ENCODE data around the gene SLN. TPM values are rescaled to one million over a fixed set of nuclear protein-coding genes. Genes with fewer than 3 reads are reported as not detected.

Gene SLN
- total RNA-seq, 1 donor from 2014 or later = not detected

GRCh38 chr11:107682171-107682570 is 29.7 kb downstream of the SLN start:
- no peak for DNase-seq (ENCODE audit: low spot score in 2 of 2)
- H3K4me1 ChIP-seq = no peaks in the 10 kb centered on the region
- H3K9me3 ChIP-seq = no peaks in the 10 kb centered on the region
- no peaks in the 10 kb centered on the region for H3K36me3 ChIP-seq
- no peaks in the 10 kb centered on the region for H3K27me3 ChIP-seq
- TF ChIP-seq CTCF (IDR thresholded peaks at IDR 0.05) = no peak
- intact Hi-C loops (cut with DNase I) = no loop called here
- H3K27ac ChIP-seq = no peak overlapping the region
- no peak overlapping the region for H3K4me3 ChIP-seq

DNA sequence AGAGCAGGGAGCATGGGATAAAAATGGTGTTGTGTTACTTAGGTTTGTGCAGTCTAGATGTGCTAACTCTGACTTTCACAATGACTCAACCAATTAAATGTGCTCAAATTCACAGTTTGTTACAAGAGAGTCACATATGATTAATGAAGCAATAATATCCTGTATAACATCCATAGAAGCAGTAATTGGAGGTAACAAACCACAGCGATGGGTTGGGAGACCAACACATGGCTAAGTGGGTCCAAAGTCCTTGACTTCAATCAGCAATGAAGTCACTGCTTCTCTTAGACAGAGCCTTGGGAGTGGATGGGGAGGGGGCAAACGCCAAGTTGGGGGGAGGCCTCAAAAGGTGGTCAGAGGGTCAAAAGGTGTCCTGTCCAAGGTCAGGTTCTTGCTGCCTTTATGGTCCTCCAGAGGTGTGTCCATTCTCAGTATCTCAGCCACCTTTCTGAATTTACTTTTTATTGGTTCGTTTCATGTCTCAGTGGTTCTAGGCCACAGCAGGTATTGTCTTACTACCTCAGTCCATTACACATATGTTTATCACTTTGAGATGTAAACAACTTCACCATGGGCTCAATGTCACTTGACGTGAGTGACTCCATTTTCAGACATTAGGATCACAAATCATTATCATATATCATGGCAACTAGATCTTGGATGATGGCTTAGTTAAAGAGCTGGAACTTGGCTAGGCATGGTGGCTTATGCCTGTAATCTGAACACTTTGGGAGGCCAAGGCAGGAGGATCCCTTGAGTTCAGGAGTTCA is 32.4 kb downstream of the SLN start:
- Histone ChIP-seq H3K27me3 (no peaks in the 10 kb centered on the region), H3K9me3 (no peaks in the 10 kb centered on the region), H3K4me3 (no peak overlapping the region), H3K4me1 (no peaks in the 10 kb centered on the region), H3K27ac (no peak overlapping the region), H3K36me3 (no peaks in the 10 kb centered on the region)
- intact Hi-C loops (cut with DNase I) = no loop called here
- DNase-seq (ENCODE audit: low spot score in 2 of 2) = no peak
- no peak for TF ChIP-seq CTCF (IDR thresholded peaks at IDR 0.05)

GRCh38 chr11:107678632-107678971 is 33.3 kb downstream of the SLN start:
- TF ChIP-seq CTCF (IDR thresholded peaks at IDR 0.05) = no peak
- intact Hi-C loops (cut with DNase I) = no loop called here
- H3K4me3 ChIP-seq = no peak overlapping the region
- no peaks in the 10 kb centered on the region for H3K9me3 ChIP-seq
- no peaks in the 10 kb centered on the region for H3K4me1 ChIP-seq
- no peaks in the 10 kb centered on the region for H3K27me3 ChIP-seq
- H3K27ac ChIP-seq = no peak overlapping the region
- no peaks in the 10 kb centered on the region for H3K36me3 ChIP-seq
- DNase-seq (ENCODE audit: low spot score in 2 of 2) = no peak

DNA sequence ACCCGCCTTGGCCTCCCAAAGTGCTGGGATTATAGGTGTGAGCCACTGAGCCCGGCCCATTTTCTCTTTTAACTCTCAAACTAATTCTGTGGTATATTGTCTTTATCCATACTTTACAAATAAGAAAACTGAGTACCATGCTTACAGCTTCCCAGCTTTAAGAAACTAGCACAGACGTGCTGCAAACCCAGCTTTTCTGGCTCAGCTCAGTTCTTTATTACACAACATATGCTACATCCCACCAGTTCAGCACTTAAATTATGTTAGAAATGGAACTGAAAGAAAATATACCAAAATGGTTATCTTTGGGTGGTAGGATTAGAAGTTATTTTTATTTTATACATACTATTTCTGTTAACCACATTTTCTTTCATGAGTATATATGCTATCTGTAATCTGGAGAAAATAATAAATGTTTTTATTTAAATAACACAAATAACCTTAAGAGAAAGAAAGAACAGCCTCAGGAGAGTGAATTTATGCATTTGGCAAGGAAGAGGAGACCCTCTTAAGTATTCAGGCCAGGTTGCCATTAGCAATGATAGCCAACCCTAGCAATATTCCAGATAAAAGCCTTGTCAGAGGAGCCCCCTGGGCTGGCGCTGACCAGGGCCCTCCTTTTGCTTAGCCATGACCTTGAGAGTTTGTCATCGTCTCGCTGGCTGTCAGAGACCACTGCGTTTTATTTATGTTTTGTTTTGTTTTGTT is 33.8 kb downstream of the SLN start:
- H3K27ac ChIP-seq = no peak overlapping the region
- H3K27me3 ChIP-seq = no peaks in the 10 kb centered on the region
- no peak for DNase-seq (ENCODE audit: low spot score in 2 of 2)
- no peaks in the 10 kb centered on the region for H3K9me3 ChIP-seq
- no peak for TF ChIP-seq CTCF (IDR thresholded peaks at IDR 0.05)
- H3K4me1 ChIP-seq = no peaks in the 10 kb centered on the region
- no peak overlapping the region for H3K4me3 ChIP-seq
- H3K36me3 ChIP-seq = no peaks in the 10 kb centered on the region
- intact Hi-C loops (cut with DNase I) = no loop called here

DNA sequence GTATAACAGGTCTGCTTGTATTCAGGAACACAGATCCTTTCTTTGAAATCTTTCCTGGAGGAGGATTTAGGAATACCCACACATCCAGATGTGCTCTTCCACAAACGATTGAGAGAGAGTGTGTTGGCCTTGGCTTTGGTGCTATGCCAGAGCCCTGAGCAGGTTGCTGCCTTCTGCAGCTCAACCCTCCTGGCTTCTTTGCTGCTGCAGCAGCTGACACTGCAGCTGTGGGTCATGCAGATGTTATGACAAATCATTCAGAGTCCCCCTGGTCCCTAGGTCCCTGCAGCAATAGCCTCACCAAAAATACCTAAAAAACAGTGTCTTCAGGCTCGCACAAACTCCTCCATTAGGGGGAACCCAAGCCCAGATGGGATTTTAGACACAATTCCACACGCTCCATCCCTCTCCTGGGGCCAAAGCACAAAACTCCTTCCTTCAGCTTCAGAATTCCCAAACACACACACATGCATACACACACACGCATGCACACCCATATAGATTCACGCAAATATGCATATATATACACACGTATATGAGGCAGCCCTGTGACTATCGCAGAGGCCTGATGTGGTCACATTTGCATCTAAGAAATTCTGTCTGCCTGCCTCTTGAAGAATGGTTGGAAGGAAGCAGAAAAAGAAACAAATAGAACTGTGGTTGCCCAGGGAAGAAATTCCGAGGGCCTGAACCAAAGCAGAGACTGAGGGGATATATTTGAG is 35.4 kb downstream of the SLN start:
- intact Hi-C loops (cut with DNase I) = no loop called here
- H3K27ac ChIP-seq = no peak overlapping the region
- H3K4me1 ChIP-seq = no peaks in the 10 kb centered on the region
- no peak overlapping the region for H3K4me3 ChIP-seq
- no peaks in the 10 kb centered on the region for H3K36me3 ChIP-seq
- no peaks in the 10 kb centered on the region for H3K9me3 ChIP-seq
- H3K27me3 ChIP-seq = no peaks in the 10 kb centered on the region
- no peak for TF ChIP-seq CTCF (IDR thresholded peaks at IDR 0.05)
- no peak for DNase-seq (ENCODE audit: low spot score in 2 of 2)

Data from ascending aorta (tissue), 2 donors.